B cell (primary cell): Measurements from ENCODE around the gene CMIP.

Experiments
- CTCF ChIP-seq: fragments of 200-600 bp; IDR thresholded peaks from one replicate; pipeline ENCODE4 v1.8.0; 2022; ENCODE audit warnings: antibody characterized with exemption, mild to moderate bottlenecking
- EZH2 ChIP-seq: IDR thresholded peaks from 2 replicates; pipeline ENCODE4 v1.6.1; 2012; ENCODE audit warnings: borderline replicate concordance, low read depth, mild to moderate bottlenecking, moderate library complexity, low read length; ENCODE audit not compliant: insufficient read depth, poor library complexity, severe bottlenecking

GRCh38 chr16:81645925-81646324 lies 201.3 kb downstream of the CMIP start:
- no peak for TF ChIP-seq CTCF
- no peak for TF ChIP-seq EZH2
